Measurements from ENCODE around the gene CHML.

DNA sequence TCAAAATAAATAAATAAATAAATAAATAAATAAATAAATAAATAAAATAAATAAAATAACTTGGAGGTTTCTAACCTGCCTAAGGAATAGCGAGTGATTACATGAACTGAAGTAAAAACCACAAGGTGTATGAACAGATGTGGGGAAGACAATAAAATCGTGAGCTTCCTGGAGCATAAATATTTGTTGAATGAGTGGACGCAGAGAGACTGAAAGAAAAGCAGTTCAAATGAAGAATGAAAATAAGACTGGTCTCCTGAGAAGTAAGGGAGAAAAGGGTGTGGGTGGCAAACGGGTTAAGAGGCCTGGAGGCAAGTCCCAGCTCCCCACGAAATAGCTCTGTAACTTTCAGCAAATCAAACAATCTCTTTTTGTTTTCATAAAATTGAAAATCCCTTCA, 33.6 kb downstream of the CHML start:
- TF ChIP-seq EZH2 (IDR thresholded peaks at IDR 0.05; ENCODE audit: borderline replicate concordance, control insufficient read depth, low read depth, low read length) (no peak), NFYB (IDR thresholded peaks at IDR 0.05; ENCODE audit: insufficient read depth, low read depth, low read length) (no peak), SMAD5 (IDR thresholded peaks at IDR 0.05; ENCODE audit: low read depth) (no peak), ZNF274 (IDR thresholded peaks at IDR 0.05; ENCODE audit: insufficient read depth, insufficient read length) (no peak), FOS (IDR thresholded peaks at IDR 0.05; ENCODE audit: borderline replicate concordance, extremely low read depth, insufficient read length) (no peak), CTCF (IDR thresholded peaks at IDR 0.05 in 2 of 3, conservative IDR thresholded peaks at IDR 0.05 in 1 of 3; ENCODE audit: control insufficient read depth in 2 of 3, extremely low read depth in 1 of 3, insufficient read depth in 1 of 3, low read depth in 3 of 3, low read length in 3 of 3) (no peak), POLR2AphosphoS5 (IDR thresholded peaks at IDR 0.05; ENCODE audit: low read length) (no peak)

Data from GM12878 (cell line).